GM19463 (cell line): ENCODE results near the gene RAC3.

ENCODE experiments used
- ATAC-seq: cut with Tn5 transposase; IDR thresholded peaks from one replicate; pipeline ENCODE4 v1.9.1; 2021; ENCODE audit warnings: mild to moderate bottlenecking, moderate library complexity; ENCODE audit not compliant: unreplicated experiment

The RAC3 gene

GRCh38 chr17:82054351-82055022 lies 23.0 kb downstream of the RAC3 start:
- ATAC-seq = no peak

GRCh38 chr17:82055023-82055964 lies 23.8 kb downstream of the RAC3 start:
- ATAC-seq = no peak

- no peak for ATAC-seq
Observed at GRCh38 chr17:82055965-82056728, 24.7 kb downstream of the RAC3 start.

- no peak for ATAC-seq
Observed at GRCh38 chr17:82056729-82057621, 25.5 kb downstream of the RAC3 start.

- ATAC-seq = no peak
Observed at GRCh38 chr17:82058230-82058854, 26.9 kb downstream of the RAC3 start.

GRCh38 chr17:82058855-82059249 lies 27.4 kb downstream of the RAC3 start:
- no peak for ATAC-seq

- ATAC-seq = no peak
Observed at GRCh38 chr17:82059272-82060000, 28.0 kb downstream of the RAC3 start.

GRCh38 chr17:82060001-82060380 lies 28.5 kb downstream of the RAC3 start:
- ATAC-seq = no peak

GRCh38 chr17:82060614-82061013 lies 29.1 kb downstream of the RAC3 start:
- ATAC-seq = no peak

GRCh38 chr17:82061047-82061925 lies 29.8 kb downstream of the RAC3 start:
- no peak for ATAC-seq

- ATAC-seq = no peak
Observed at GRCh38 chr17:82062076-82062983, 30.9 kb downstream of the RAC3 start.

- ATAC-seq = no peak
Observed at GRCh38 chr17:82062984-82063368, 31.5 kb downstream of the RAC3 start.

GRCh38 chr17:82063424-82064415 lies 32.2 kb downstream of the RAC3 start:
- no peak for ATAC-seq

- no peak for ATAC-seq
Observed at GRCh38 chr17:82064433-82065192, 33.1 kb downstream of the RAC3 start.

GRCh38 chr17:82065193-82065637 lies 33.7 kb downstream of the RAC3 start:
- peak; percentile 14 for ATAC-seq
